Activated CD8-positive, alpha-beta memory T cell treated with anti-CD3 and anti-CD28 coated beads, Interleukin-2, amount 10 ng/mL, durations not matched to agents 7 days and 5 days (primary cell): ENCODE results near the gene CXXC5. TPM values are rescaled to one million over a fixed set of nuclear protein-coding genes. Genes with fewer than 3 reads are reported as not detected.
A peak's percentile ranks its signal among the peaks of the same experiment; 100 is the strongest.

Experiments used
- ATAC-seq: fragments of 150-1000 bp; cut with Tn5 transposase; one replicate; pipeline ENCODE4 v1.10.0; 2021; ENCODE audit warnings: moderate library complexity
- CTCF ChIA-PET: fragments of 350-600 bp; sonication (Branson Sonifier 250); formaldehyde crosslinking; loops from one replicate; lab custom pipeline; 2021; ENCODE audit warnings: antibody characterized with exemption; lab: Charles Lee
- DNase-seq: peaks from one replicate; pipeline ENCODE4 v3.0.0-alpha.2; 2020
- H3K27ac Mint-ChIP-seq: one replicate; pipeline ENCODE4 v1.8.0; 2021; ENCODE audit warnings: mild to moderate bottlenecking, mixed read lengths
- H3K27me3 Mint-ChIP-seq: one replicate; pipeline ENCODE4 v1.8.0; 2021; ENCODE audit warnings: mixed read lengths
- H3K36me3 Mint-ChIP-seq: one replicate; pipeline ENCODE4 v1.8.0; 2021; ENCODE audit warnings: mild to moderate bottlenecking, mixed read lengths
- H3K4me1 Mint-ChIP-seq: one replicate; pipeline ENCODE4 v1.8.0; 2021; ENCODE audit warnings: mixed read lengths
- H3K4me3 Mint-ChIP-seq: one replicate; pipeline ENCODE4 v1.8.0; 2021; ENCODE audit warnings: mild to moderate bottlenecking, moderate library complexity, mixed read lengths
- H3K9me3 Mint-ChIP-seq: one replicate; pipeline ENCODE4 v1.8.0; 2022; ENCODE audit warnings: low read depth, mixed read lengths
- total RNA-seq, 2 experiments: library from RNA; stranded (reverse); gene quantifications; one replicate each; pipeline ENCODE4 v1.2.3, GENCODE V29; 2021

Gene CXXC5
- total RNA-seq, 2 experiments from 2014 or later = 1.8 to 4.1 TPM

DNA sequence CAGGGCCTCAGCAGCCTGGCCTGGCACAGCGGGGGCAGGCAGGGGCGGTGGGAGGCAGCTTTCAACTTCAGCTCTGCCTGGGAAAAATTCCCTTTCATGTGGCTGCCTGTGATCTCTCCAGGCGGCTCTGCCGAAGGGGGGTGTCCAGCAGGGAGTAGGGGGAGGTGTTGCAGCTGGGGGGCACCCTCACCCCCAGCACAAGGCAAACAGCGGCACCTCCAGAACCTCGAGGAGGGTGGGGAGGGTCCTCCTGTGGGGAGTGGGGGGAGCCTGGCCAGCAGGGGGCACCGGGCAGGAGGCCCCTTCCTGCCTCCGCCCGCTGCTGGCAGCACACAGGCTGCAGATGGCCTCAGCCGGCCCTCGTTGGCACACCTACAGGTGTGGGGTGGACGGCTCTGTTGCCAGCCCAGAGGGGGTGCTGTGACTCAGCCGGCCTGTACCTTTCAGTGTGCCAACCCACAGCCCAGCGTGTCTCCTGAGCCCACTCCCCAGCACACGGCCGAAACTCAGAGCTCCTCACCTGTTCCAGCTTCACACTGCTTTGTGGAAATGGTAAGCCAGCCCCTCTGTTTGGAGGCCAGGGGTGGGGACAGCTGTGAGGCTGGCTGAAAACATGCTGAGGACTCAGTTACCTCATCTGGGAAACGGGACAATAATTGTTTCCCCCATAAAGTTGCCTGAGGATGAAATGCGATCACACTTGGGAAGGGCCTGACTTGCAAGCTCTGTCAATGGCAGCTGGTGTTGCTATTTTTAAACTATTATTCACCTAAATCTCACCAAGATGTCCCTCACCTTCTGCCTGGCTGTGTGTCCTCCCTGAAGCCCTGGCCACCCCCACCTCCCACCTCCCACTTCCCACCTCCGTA is 37.0 kb downstream of the CXXC5 start:
- ATAC-seq (no peak), DNase-seq (no peak)
- Mint-ChIP-seq H3K4me1 (peaks cover 2% of the 10 kb centered on the region), H3K27ac (no peak overlapping the region), H3K27me3 (no peaks in the 10 kb centered on the region), H3K9me3 (no peaks in the 10 kb centered on the region), H3K36me3 (no peaks in the 10 kb centered on the region), H3K4me3 (no peak overlapping the region)
- CTCF ChIA-PET = interaction anchor here (0.8 to 2.8 kb wide), 4 partner anchors 10 to 102 kb away, joined by 3 to 12 read pairs (median 6); no protein-coding TSS in a partner anchor

DNA sequence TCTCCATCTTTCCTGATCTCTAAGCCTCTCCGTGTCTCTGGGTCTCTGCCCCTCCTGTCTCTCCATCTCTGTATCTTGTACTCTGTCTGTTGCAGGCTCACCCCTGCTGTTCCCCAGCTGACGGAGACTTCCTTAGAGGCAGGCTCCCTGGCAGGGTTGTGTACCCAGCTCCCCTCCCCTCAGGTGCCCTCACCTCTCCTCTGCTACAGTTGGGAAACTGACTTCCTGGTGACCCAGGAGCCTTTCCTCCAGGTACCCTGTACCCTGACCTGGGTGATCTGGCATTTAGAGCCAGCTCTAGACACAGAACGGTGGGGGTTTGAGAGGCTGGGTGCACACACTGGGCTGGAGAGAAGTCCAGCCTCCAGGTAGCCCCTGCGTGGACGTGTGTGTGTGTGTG is 37.7 kb downstream of the CXXC5 start:
- CTCF ChIA-PET = interaction anchor here (2.8 kb wide), 1 partner anchor 52 kb away, joined by 12 read pairs; no protein-coding TSS in a partner anchor
- Mint-ChIP-seq H3K4me3 (no peak overlapping the region), H3K4me1 (peaks cover 2% of the 10 kb centered on the region), H3K27me3 (no peaks in the 10 kb centered on the region), H3K9me3 (no peaks in the 10 kb centered on the region), H3K36me3 (no peaks in the 10 kb centered on the region), H3K27ac (no peak overlapping the region)
- ATAC-seq = no peak
- no peak for DNase-seq

DNA sequence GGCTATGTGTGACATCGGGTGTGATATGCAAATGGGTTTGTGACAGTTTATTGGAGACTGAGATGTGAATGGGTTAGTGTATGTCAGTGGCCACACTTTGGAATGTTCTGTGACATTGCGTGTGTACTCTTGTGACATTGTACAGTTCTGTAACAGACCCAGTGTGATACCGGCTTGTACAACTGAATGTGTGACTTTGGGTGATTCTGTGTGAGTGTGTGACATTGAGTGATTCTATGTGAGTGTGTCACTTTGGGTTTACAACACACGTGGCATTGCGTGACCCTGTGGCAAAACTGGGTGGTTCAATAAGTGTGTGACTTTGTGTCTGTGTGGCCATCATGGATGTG is 38.2 kb downstream of the CXXC5 start:
- Mint-ChIP-seq H3K27me3 (no peaks in the 10 kb centered on the region), H3K36me3 (no peaks in the 10 kb centered on the region), H3K4me1 (peaks cover 2% of the 10 kb centered on the region), H3K9me3 (no peaks in the 10 kb centered on the region), H3K27ac (no peak overlapping the region), H3K4me3 (no peak overlapping the region)
- CTCF ChIA-PET = no interaction called here
- no peak for DNase-seq
- ATAC-seq = no peak

DNA sequence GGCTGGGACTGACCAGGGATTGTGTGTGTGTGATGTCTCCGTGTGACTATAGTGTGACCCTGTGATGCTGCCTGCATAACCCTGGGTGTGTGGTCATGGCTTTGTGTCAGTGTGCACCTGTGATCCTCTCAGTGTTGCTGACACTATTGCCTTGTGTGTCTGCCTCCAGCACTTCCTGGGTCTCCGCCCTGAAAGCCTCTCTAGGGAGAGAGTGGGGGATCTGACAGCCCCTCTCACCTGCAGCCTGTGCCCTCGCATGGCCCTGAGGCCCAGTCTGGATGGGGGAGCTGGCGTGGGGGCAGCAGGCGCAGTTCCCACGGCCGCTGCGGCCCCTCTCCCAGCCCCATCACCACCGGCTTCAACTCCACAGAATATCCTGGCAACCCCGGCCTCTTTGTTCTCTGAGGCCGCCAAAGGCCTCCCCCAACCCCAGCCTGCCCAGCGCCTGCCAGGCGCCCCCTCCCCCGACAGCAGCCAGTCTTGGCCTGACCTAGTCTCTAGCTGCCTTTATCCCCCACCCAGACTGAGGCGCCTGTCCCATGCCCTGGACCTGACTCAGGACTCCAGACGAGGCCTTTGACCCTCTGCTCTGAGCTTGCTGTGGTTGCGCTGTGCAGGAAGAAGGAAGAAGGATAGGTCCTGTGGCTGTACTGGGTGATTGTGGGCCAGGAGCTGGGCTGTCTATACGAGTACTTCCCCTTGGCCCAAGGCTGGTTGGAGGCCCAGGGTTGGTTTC is 38.7 kb downstream of the CXXC5 start:
- ATAC-seq = no peak
- peaks cover 2% of the 10 kb centered on the region for H3K4me1 Mint-ChIP-seq
- DNase-seq = no peak
- H3K4me3 Mint-ChIP-seq = no peak overlapping the region
- H3K27me3 Mint-ChIP-seq = no peaks in the 10 kb centered on the region
- CTCF ChIA-PET = no interaction called here
- H3K27ac Mint-ChIP-seq = no peak overlapping the region
- H3K36me3 Mint-ChIP-seq = no peaks in the 10 kb centered on the region
- H3K9me3 Mint-ChIP-seq = no peaks in the 10 kb centered on the region

DNA sequence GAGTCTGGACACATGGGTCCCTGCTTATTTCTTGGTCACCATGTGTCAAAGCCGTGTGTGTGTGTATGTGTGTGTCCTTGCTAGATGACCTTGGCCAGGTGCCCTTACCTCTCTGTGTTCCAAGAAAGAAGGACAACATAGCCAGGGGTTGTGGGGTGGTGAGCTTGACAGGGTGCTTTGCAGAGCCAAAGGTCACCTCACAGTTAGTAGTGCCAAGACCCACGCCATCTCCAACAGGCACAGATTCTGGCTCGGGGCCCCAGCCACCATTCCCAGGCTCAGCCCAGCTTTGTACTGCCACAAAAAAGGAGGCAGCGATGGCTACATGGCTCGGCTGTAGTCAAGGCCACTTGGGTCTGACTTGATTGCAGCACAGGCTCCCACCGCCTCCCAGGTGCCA is 39.5 kb downstream of the CXXC5 start:
- Mint-ChIP-seq H3K36me3 (no peaks in the 10 kb centered on the region), H3K9me3 (no peaks in the 10 kb centered on the region), H3K4me1 (peaks cover 2% of the 10 kb centered on the region), H3K27me3 (no peaks in the 10 kb centered on the region), H3K27ac (no peak overlapping the region), H3K4me3 (no peak overlapping the region)
- DNase-seq (no peak), ATAC-seq (no peak)
- CTCF ChIA-PET = no interaction called here

GRCh38 chr5:139688088-139688702 is 40.0 kb downstream of the CXXC5 start:
- Mint-ChIP-seq H3K27me3 (no peaks in the 10 kb centered on the region), H3K36me3 (no peaks in the 10 kb centered on the region), H3K4me3 (no peak overlapping the region), H3K9me3 (no peaks in the 10 kb centered on the region), H3K27ac (no peak overlapping the region), H3K4me1 (peaks cover 2% of the 10 kb centered on the region)
- no peak for ATAC-seq
- DNase-seq = no peak
- CTCF ChIA-PET = interaction anchor here (1.4 to 8.9 kb wide), 2 partner anchors 23 to 53 kb away, joined by 3 to 215 read pairs; no protein-coding TSS in a partner anchor

DNA sequence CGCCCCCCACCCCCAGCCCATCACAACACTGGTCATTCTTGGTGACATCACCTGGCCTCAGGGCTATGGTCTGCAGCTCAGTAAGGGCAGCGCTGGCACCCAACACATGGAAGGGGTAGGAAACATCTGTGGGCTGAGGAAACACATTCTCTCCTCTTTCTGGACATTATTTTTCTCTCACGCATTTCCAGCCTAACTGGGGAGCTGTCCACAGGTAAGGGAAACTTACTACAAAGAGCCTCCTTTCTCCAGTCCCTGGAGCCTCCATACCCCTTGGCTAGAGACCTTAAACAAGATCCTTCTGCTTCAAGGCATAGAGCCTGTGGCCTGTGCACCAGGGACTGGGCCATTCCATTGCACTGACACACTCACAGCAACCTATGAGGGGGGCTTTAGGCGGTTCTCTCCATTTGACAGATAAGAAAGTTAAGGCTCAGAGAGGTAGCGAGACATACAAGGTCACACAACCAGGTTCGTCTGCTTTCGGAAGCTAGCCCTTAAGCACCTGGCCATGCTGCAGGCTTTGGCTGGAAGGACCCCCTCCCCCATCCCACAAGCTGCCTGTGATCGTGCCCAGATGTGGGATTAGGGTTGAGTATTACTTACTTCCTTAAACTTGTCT is 40.7 kb downstream of the CXXC5 start:
- CTCF ChIA-PET = interaction anchor here (1.0 to 8.9 kb wide), 4 partner anchors 22 to 77 kb away, joined by 3 to 215 read pairs (median 4); no protein-coding TSS in a partner anchor
- no peaks in the 10 kb centered on the region for H3K27me3 Mint-ChIP-seq
- no peak for DNase-seq
- ATAC-seq = no peak
- H3K36me3 Mint-ChIP-seq = no peaks in the 10 kb centered on the region
- no peak overlapping the region for H3K4me3 Mint-ChIP-seq
- H3K4me1 Mint-ChIP-seq = no peaks in the 10 kb centered on the region
- H3K27ac Mint-ChIP-seq = no peak overlapping the region
- no peaks in the 10 kb centered on the region for H3K9me3 Mint-ChIP-seq

DNA sequence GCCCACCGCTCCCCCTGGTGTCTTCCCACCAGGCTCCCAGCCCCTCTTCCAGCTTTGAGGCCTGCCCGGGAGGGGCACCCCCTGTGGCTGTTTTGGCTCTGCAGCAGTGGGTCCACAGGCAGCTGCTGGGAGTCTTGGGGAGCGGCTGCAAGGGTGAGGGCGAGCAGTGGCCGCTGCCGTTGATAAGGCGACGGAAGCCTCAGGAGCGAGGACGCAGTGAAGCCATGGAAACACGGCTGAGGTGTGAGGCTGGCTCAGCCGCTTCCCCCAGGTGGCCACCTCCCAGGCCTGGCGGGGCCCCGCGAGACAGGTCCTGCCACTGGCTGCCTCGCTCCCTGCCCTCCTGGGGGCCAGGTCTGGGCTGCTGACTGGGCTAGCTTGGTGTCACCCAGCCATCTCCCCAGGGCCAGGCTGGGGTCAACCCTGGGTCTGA is 41.5 kb downstream of the CXXC5 start:
- Mint-ChIP-seq H3K27ac (no peak overlapping the region), H3K4me1 (no peaks in the 10 kb centered on the region), H3K36me3 (no peaks in the 10 kb centered on the region), H3K9me3 (no peaks in the 10 kb centered on the region), H3K4me3 (no peak overlapping the region), H3K27me3 (no peaks in the 10 kb centered on the region)
- CTCF ChIA-PET = interaction anchor here (0.8 to 8.9 kb wide), 19 partner anchors 11 to 348 kb away, joined by 3 to 215 read pairs (median 4); partner anchors contain the start of genes CXXC5 and PAIP2
- no peak for DNase-seq
- peak; percentile 22 for ATAC-seq

- CTCF ChIA-PET = interaction anchor here (0.6 to 8.9 kb wide), 21 partner anchors 11 to 348 kb away, joined by 3 to 215 read pairs (median 3); partner anchors contain the start of genes CXXC5 and PAIP2
- H3K4me1 Mint-ChIP-seq = no peaks in the 10 kb centered on the region
- peak; percentile 64 for ATAC-seq
- H3K27ac Mint-ChIP-seq = no peak overlapping the region
- H3K36me3 Mint-ChIP-seq = no peaks in the 10 kb centered on the region
- no peak for DNase-seq
- no peak overlapping the region for H3K4me3 Mint-ChIP-seq
- H3K9me3 Mint-ChIP-seq = no peaks in the 10 kb centered on the region
- H3K27me3 Mint-ChIP-seq = no peaks in the 10 kb centered on the region
Observed at GRCh38 chr5:139690064-139690802, 42.1 kb downstream of the CXXC5 start.

DNA sequence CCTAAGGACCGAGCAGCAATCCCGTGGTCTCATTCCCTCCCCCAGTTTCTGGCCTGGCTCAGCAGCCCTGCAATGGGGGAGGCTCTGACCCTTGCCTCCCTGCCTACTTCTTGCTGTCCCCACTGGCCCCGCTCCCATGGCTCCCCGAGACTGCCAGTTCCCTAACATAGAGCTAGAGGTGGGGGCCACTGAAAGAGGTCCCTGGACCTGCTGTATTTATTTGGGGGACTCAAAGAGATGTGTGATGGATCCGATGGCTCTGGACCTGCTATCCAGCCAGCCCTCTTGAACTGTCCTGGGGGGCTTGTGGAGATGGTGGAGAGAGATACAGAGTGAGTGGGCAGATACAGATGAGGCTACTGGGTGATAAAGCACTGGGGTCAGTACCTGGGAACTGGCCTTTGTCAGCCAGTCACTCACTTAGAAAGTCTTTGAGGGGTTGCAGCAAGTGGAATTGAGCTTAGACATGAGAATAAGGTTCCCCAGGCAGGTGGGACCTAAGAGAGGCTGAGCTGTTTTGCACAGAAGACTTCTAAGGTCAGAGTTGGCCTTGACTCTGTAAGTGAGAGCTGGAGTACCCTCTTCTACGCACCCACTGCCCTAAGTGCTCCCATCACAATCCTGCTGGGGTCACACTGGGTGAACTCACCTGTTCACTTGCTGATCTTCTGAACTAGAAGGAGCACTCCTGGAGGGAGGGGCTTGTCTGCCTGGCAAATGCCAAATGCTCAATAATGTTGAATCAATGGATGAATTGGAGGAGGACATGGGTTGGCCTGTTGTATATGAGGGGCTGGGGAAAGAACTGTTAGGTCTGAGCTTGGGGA is 42.9 kb downstream of the CXXC5 start:
- Mint-ChIP-seq H3K4me3 (no peak overlapping the region), H3K4me1 (peaks cover 4% of the 10 kb centered on the region), H3K27ac (no peak overlapping the region), H3K9me3 (no peaks in the 10 kb centered on the region), H3K36me3 (no peaks in the 10 kb centered on the region), H3K27me3 (peaks cover 4% of the 10 kb centered on the region)
- ATAC-seq (no peak), DNase-seq (no peak)
- CTCF ChIA-PET = interaction anchor here (1.0 to 8.9 kb wide), 13 partner anchors 17 to 349 kb away, joined by 3 to 215 read pairs (median 4); partner anchors contain the start of gene PAIP2

- H3K4me3 Mint-ChIP-seq = no peak overlapping the region
- no peaks in the 10 kb centered on the region for H3K36me3 Mint-ChIP-seq
- DNase-seq = no peak
- ATAC-seq = no peak
- H3K27me3 Mint-ChIP-seq = peaks cover 10% of the 10 kb centered on the region
- no peaks in the 10 kb centered on the region for H3K9me3 Mint-ChIP-seq
- peaks cover 9% of the 10 kb centered on the region for H3K4me1 Mint-ChIP-seq
- no peak overlapping the region for H3K27ac Mint-ChIP-seq
- CTCF ChIA-PET = interaction anchor here (1.7 to 8.9 kb wide), 4 partner anchors 21 to 84 kb away, joined by 5 to 215 read pairs (median 10); no protein-coding TSS in a partner anchor
Observed at GRCh38 chr5:139692148-139692547, 44.0 kb downstream of the CXXC5 start.
